ENCODE results near the gene FLRT3. TPM values are rescaled to one million over a fixed set of nuclear protein-coding genes. Genes with fewer than 3 reads are reported as not detected.

Gene FLRT3
- total and polyA plus RNA-seq, 12 donors, result 0.04 to 0.64 (median 0.21) TPM

DNA sequence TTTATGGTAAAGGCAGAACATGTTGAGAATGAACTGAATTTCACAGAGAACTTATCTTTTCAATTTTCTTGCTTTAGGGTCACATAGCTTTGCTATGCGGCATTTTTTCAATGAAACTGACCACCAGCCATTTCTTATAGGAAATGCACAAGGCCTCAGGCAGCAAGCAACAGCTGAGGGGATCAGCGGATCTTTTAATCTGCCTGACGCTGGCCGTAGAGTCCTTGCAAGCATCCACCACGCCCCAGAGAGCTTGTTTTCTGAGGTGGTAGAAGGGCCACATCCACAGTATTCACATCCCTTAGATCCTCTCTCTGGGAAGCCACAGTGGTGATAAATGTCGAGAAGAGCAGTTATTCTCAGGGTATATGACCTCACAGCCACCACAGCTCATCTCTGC, 34.3 kb downstream of the FLRT3 start:
- H3K36me3 ChIP-seq, result no peaks in the 10 kb centered on the region
- no peak for ATAC-seq
- TF ChIP-seq, protein P1, sequence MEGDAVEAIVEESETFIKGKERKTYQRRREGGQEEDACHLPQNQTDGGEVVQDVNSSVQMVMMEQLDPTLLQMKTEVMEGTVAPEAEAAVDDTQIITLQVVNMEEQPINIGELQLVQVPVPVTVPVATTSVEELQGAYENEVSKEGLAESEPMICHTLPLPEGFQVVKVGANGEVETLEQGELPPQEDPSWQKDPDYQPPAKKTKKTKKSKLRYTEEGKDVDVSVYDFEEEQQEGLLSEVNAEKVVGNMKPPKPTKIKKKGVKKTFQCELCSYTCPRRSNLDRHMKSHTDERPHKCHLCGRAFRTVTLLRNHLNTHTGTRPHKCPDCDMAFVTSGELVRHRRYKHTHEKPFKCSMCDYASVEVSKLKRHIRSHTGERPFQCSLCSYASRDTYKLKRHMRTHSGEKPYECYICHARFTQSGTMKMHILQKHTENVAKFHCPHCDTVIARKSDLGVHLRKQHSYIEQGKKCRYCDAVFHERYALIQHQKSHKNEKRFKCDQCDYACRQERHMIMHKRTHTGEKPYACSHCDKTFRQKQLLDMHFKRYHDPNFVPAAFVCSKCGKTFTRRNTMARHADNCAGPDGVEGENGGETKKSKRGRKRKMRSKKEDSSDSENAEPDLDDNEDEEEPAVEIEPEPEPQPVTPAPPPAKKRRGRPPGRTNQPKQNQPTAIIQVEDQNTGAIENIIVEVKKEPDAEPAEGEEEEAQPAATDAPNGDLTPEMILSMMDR (IDR thresholded peaks at IDR 0.05), result no peak
- WGBS, 2 donors, result 80 to 88% methylated on average over 6 of the region's 6 CpGs
- H3K4me1 ChIP-seq, result no peaks in the 10 kb centered on the region
- no peak for DNase-seq
- H3K4me3 ChIP-seq, result no peak overlapping the region
- intact Hi-C loops (cut with DNase I), result no loop called here
- H3K9me3 ChIP-seq, result peaks cover 0 to 13% (median 0%) of the 10 kb centered on the region in 11 donors
- H3K27ac ChIP-seq, result no peak overlapping the region
- no peaks in the 10 kb centered on the region for H3K27me3 ChIP-seq

DNA sequence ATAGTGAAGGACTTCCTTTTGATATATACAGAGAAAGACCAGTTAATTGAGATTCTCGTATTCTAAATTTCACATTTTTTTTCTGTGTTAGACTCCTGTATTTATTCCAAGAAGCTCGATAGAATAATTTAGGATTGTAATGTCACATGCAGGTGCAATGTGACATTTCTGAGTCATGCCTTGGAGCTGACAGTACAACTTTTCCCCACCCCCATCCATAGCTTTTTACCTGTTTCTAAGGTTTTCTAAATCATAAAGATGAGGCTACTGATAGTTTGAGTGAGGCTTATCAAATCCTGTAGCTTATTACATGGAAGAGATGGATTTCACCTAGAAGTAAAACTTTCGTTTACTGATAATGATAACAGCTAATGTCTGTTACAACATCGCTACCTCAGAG, 37.6 kb downstream of the FLRT3 start:
- Histone ChIP-seq H3K27me3 (no peaks in the 10 kb centered on the region), H3K27ac (no peak overlapping the region), H3K4me1 (peaks cover 0 to under 1% (median 0%) of the 10 kb centered on the region in 9 donors), H3K4me3 (no peak overlapping the region), H3K36me3 (no peaks in the 10 kb centered on the region), H3K9me3 (peaks cover 0 to 14% (median 0%) of the 10 kb centered on the region in 11 donors)
- TF ChIP-seq, protein P1 (IDR thresholded peaks at IDR 0.05), result no peak
- ATAC-seq, result no peak
- intact Hi-C loops (cut with DNase I), result no loop called here
- 84 to 89% methylated on average over 4 of the region's 4 CpGs for WGBS, 2 donors
- no peak for DNase-seq

DNA sequence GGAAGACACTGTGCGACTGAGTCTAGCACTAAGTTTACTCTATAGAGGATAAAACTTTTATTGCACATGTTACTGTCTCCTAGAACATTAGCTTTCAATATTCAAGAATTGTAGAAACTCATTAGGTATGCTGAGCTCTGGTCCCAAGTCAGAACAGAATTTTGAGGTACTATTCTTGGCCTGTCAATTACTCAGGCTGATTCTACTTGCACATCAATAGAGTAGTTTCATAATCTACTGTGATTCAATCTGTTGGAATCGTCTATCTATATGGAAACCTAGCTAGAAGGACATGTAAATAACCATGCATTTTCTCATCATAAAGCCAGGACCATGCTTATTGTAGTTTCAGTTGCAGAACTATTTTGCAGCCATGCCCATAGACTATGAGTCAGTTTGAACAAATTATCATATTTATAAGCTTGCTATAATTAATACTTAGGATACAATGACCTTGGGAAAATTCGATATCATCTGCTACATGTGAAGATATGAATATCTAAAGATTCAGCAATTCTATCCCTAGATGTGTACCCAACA, 41.6 kb downstream of the FLRT3 start:
- WGBS, 2 donors, result 43 to 47% methylated on average over 3 of the region's 3 CpGs
- H3K27me3 ChIP-seq, result no peaks in the 10 kb centered on the region
- TF ChIP-seq, protein P1 (IDR thresholded peaks at IDR 0.05), result no peak
- no peak for ATAC-seq
- H3K4me1 ChIP-seq, result peaks cover 0 to 6% (median 0%) of the 10 kb centered on the region in 9 donors
- H3K4me3 ChIP-seq, result no peak overlapping the region
- intact Hi-C loops (cut with DNase I), result no loop called here
- peaks cover 0 to 4% (median 0%) of the 10 kb centered on the region in 11 donors for H3K9me3 ChIP-seq
- no peak for DNase-seq
- no peaks in the 10 kb centered on the region for H3K36me3 ChIP-seq
- H3K27ac ChIP-seq, result no peak overlapping the region

DNA sequence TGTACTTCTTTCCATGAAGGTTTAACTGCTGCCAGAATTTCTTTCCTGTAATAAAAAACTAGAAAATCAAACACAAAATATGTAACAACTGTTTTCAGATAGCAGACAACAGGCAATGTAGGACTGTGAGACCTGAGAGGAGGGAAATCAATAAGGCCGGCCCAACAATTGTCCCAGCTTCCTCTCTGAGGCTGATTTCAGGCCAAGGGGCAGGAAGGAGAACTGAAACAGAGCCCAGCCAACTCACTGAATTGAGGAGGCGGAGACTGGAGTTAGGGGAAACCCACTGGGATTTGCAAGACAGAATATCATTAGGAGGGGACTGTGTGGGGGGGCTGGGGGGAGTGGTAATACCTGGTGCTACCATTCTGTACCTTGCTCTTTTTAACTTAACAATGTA, 42.2 kb downstream of the FLRT3 start:
- H3K9me3 ChIP-seq, result peaks cover 0 to 4% (median 0%) of the 10 kb centered on the region in 11 donors
- intact Hi-C loops (cut with DNase I), result no loop called here
- no peaks in the 10 kb centered on the region for H3K36me3 ChIP-seq
- DNase-seq, result no peak
- 33 to 35% methylated on average over 2 of the region's 2 CpGs for WGBS, 2 donors
- peaks cover 0 to 6% (median 0%) of the 10 kb centered on the region in 9 donors for H3K4me1 ChIP-seq
- H3K27ac ChIP-seq, result no peak overlapping the region
- no peak overlapping the region for H3K4me3 ChIP-seq
- ATAC-seq, result no peak
- H3K27me3 ChIP-seq, result no peaks in the 10 kb centered on the region
- TF ChIP-seq, protein P1 (IDR thresholded peaks at IDR 0.05), result no peak

Data from heart right ventricle (tissue), 16 donors.